HCT116 (cell line): ENCODE results near the gene LLGL2. TPM values are rescaled to one million over a fixed set of nuclear protein-coding genes. Genes with fewer than 3 reads are reported as not detected.

Experiments
- ATAC-seq: fragments of 200-7000 bp; cut with Tn5 transposase; 2 replicates; pipeline ENCODE4 v1.9.1; 2020; ENCODE audit warnings: mild to moderate bottlenecking, moderate library complexity
- BruUV-seq: library from RNA; stranded (reverse); fragments of 400-500 nt; replicated peaks from 2 replicates; lab custom pipeline; 2021; lab: Mats Ljungman, UMichigan
- CTCF ChIA-PET: fragments of 300-600 bp; sonication (Branson Sonifier 250); formaldehyde crosslinking; loops from one replicate; lab custom pipeline; 2021; ENCODE audit warnings: antibody characterized with exemption; lab: Charles Lee
- POLR2A ChIA-PET: fragments of 300-600, 350-600 bp; sonication (Branson Sonifier 250); formaldehyde crosslinking; loops from one replicate; lab custom pipeline; 2021; ENCODE audit warnings: antibody characterized with exemption; lab: Charles Lee
- RAD21 ChIA-PET, 2 experiments: fragments of 300-600 bp; sonication (Branson Sonifier 250); formaldehyde crosslinking; loops; one replicate each; lab custom pipeline; 2023; ENCODE audit warnings: low total read pairs in 2 of 2; ENCODE audit not compliant: uncharacterized antibody in 2 of 2, unreplicated experiment in 2 of 2, low non-redundant PET in 1 of 2; lab: Charles Lee
- DNase-seq: peaks from one replicate; pipeline ENCODE4 v3.0.0-alpha.2; 2010; ENCODE audit warnings: low read depth, low spot score
- H2AFZ ChIP-seq: fragments of 200-600 bp; shearing (Covaris generic), sonication (generic); 2 replicates; pipeline ENCODE4 v1.6.1; 2017; ENCODE audit warnings: low read depth, mixed run types, mixed read lengths, antibody characterized with exemption, low read length; ENCODE audit not compliant: poor library complexity, severe bottlenecking
- H3K27ac ChIP-seq: 2 replicates; pipeline ENCODE4 v1.5.1; 2012; ENCODE audit warnings: low read depth, low read length
- H3K27me3 ChIP-seq: fragments of 200-600 bp; sonication (generic); 2 replicates; pipeline ENCODE4 v1.6.1; 2016; ENCODE audit warnings: mixed run types, low read length, mixed read lengths; ENCODE audit not compliant: insufficient read depth
- H3K36me3 ChIP-seq, 2 experiments: fragments of 200-500 bp in 1 of 2; fragments of 200-600 bp in 1 of 2; sonication (Bioruptor generic) in 1 of 2; sonication (generic) in 1 of 2; 2 replicates each; pipeline versions ENCODE4 v1.5.1 to v1.6.1; 2014 to 2016; ENCODE audit warnings: low read length in 2 of 2, inconsistent platforms in 1 of 2, mixed read lengths in 1 of 2, mixed run types in 1 of 2; ENCODE audit not compliant: insufficient read depth in 2 of 2, control insufficient read depth in 1 of 2
- H3K4me1 ChIP-seq, 2 experiments: fragments of 200-600 bp in 1 of 2; sonication (generic) in 1 of 2; 2 replicates each; pipeline versions ENCODE4 v1.5.1 to v1.6.1; 2012 to 2017; ENCODE audit warnings: low read length in 2 of 2, inconsistent platforms in 1 of 2, mild to moderate bottlenecking in 1 of 2, mixed read lengths in 1 of 2, mixed run types in 1 of 2, moderate library complexity in 1 of 2; ENCODE audit not compliant: insufficient read depth in 2 of 2, control insufficient read depth in 1 of 2
- H3K4me2 ChIP-seq: fragments of 200-600 bp; sonication (generic); 2 replicates; pipeline ENCODE4 v1.6.1; 2017; ENCODE audit warnings: mixed run types, low read length, mixed read lengths
- H3K4me3 ChIP-seq, 2 experiments: fragments of 200-600 bp in 1 of 2; sonication (generic) in 1 of 2; replicated peaks in 1 of 2; 2 replicates each; pipeline ENCODE4 v1.5.1; 2011 to 2016; ENCODE audit warnings: low read length in 2 of 2, control low read depth in 1 of 2, low read depth in 1 of 2, mild to moderate bottlenecking in 1 of 2, mixed read lengths in 1 of 2, mixed run types in 1 of 2
- H3K79me2 ChIP-seq: fragments of 200-600 bp; sonication (generic); 2 replicates; pipeline ENCODE4 v1.6.1; 2017; ENCODE audit warnings: mild to moderate bottlenecking, mixed run types, low read length, moderate library complexity, mixed read lengths; ENCODE audit not compliant: insufficient read depth
- H3K9ac ChIP-seq: fragments of 200-600 bp; sonication (generic); 2 replicates; pipeline ENCODE4 v1.6.1; 2016; ENCODE audit warnings: low read length, mixed read lengths
- H3K9me2 ChIP-seq: fragments of 200-600 bp; sonication (generic), shearing (Covaris generic); 2 replicates; pipeline ENCODE4 v1.6.1; 2017; ENCODE audit warnings: mixed run types, mild to moderate bottlenecking, moderate library complexity; ENCODE audit not compliant: insufficient read depth
- H3K9me3 ChIP-seq, 2 experiments: fragments of 200-500 bp in 1 of 2; fragments of 200-600 bp in 1 of 2; sonication (Bioruptor generic) in 1 of 2; sonication (generic) in 1 of 2; 2 replicates each; pipeline ENCODE4 v1.6.1; 2014 to 2017; ENCODE audit warnings: low read length in 2 of 2, mixed read lengths in 2 of 2, inconsistent platforms in 1 of 2, low read depth in 1 of 2, mild to moderate bottlenecking in 1 of 2, mixed run types in 1 of 2, moderate library complexity in 1 of 2; ENCODE audit not compliant: control insufficient read depth in 1 of 2, insufficient read depth in 1 of 2
- H4K20me1 ChIP-seq: fragments of 200-600 bp; sonication (generic), shearing (Covaris generic); 2 replicates; pipeline ENCODE4 v1.6.1; 2017; ENCODE audit warnings: mixed run types, mild to moderate bottlenecking, moderate library complexity; ENCODE audit not compliant: insufficient read depth
- ATF3 ChIP-seq: IDR thresholded peaks from 2 replicates; pipeline ENCODE4 v1.6.1; 2012
- CEBPB ChIP-seq: IDR thresholded peaks from 2 replicates; pipeline ENCODE4 v1.6.1; 2012; ENCODE audit warnings: low read depth
- CTCF ChIP-seq, 3 experiments: fragments of 200-600 bp in 1 of 3; sonication (generic) in 1 of 3; IDR thresholded peaks in 2 of 3; conservative IDR thresholded peaks in 1 of 3; 2 replicates each; pipeline ENCODE4 v1.5.1; 2012 to 2017; ENCODE audit warnings: low read depth in 2 of 3, low read length in 2 of 3, antibody characterized with exemption in 1 of 3, borderline replicate concordance in 1 of 3, control low read depth in 1 of 3, mild to moderate bottlenecking in 1 of 3, mixed read lengths in 1 of 3, mixed run types in 1 of 3, moderate library complexity in 1 of 3; ENCODE audit not compliant: insufficient read depth in 1 of 3
- EGR1 ChIP-seq: IDR thresholded peaks from 2 replicates; pipeline ENCODE4 v1.6.1; 2012; ENCODE audit warnings: low read depth
- ELF1 ChIP-seq: IDR thresholded peaks from 2 replicates; pipeline ENCODE4 v1.6.1; 2012; ENCODE audit warnings: low read depth, borderline replicate concordance
- EZH2phosphoT487 ChIP-seq: fragments of 200-600 bp; IDR thresholded peaks from 2 replicates; pipeline ENCODE4 v1.6.1; 2018; ENCODE audit warnings: antibody characterized with exemption, borderline replicate concordance
- JUND ChIP-seq: IDR thresholded peaks from 2 replicates; pipeline ENCODE4 v1.6.1; 2012
- POLR2A ChIP-seq: IDR thresholded peaks from 2 replicates; pipeline ENCODE4 v1.7.0; 2011; ENCODE audit warnings: borderline replicate concordance; ENCODE audit not compliant: insufficient read depth, insufficient read length; ENCODE audit errors: extremely low read depth
- POLR2AphosphoS5 ChIP-seq: IDR thresholded peaks from 2 replicates; pipeline ENCODE4 v1.6.1; 2011; ENCODE audit warnings: mild to moderate bottlenecking, low read depth, low read length, moderate library complexity
- RAD21 ChIP-seq: IDR thresholded peaks from 2 replicates; pipeline ENCODE4 v1.6.1; 2012; ENCODE audit warnings: low read depth, mild to moderate bottlenecking
- REST ChIP-seq: IDR thresholded peaks from 2 replicates; pipeline ENCODE4 v1.6.1; 2012; ENCODE audit warnings: low read depth
- SIN3A ChIP-seq: IDR thresholded peaks from 2 replicates; pipeline ENCODE4 v1.6.1; 2012; ENCODE audit warnings: low read depth
- SRF ChIP-seq: IDR thresholded peaks from 2 replicates; pipeline ENCODE4 v1.6.1; 2012; ENCODE audit warnings: low read depth
- TCF7L2 ChIP-seq: IDR thresholded peaks from 2 replicates; pipeline ENCODE4 v1.7.0; 2011; ENCODE audit warnings: borderline replicate concordance, inconsistent platforms; ENCODE audit not compliant: insufficient read depth, insufficient read length; ENCODE audit errors: extremely low read depth
- YY1 ChIP-seq: IDR thresholded peaks from 2 replicates; pipeline ENCODE4 v1.6.1; 2011; ENCODE audit warnings: low read length, low read depth, moderate library complexity, mild to moderate bottlenecking; ENCODE audit not compliant: insufficient replicate concordance; ENCODE audit errors: extremely low read depth
- ZFX ChIP-seq: fragments of 450-650 bp; IDR thresholded peaks from 2 replicates; pipeline ENCODE4 v1.6.1; 2017
- intact Hi-C: fragments of 100-400 bp; cut with micrococcal nuclease; formaldehyde crosslinking; loops from 2 replicates; pipeline ENCODE4 v1.10.0; 2022
- total RNA-seq: library from RNA; stranded (reverse); gene quantifications from one replicate; pipeline ENCODE4 v1.2.1, GENCODE V29; 2021; ENCODE audit not compliant: unreplicated experiment

LLGL2 gene
- total RNA-seq, 1 experiment from 2014 or later, result 209 TPM

GRCh38 chr17:75518201-75518600 lies 7.3 kb upstream of the LLGL2 start:
- no peaks in the 10 kb centered on the region for H4K20me1 ChIP-seq
- H3K79me2 ChIP-seq, result peaks cover 47% of the 10 kb centered on the region
- BruUV-seq, result no TSS peak
- intact Hi-C loops, result loop anchor here (5.0 to 10.0 kb wide), 4 partner anchors 84 to 246 kb away; partner anchors contain the start of genes MIF4GD and SMIM5
- no peak overlapping the region for H3K4me3 ChIP-seq
- no peak overlapping the region for H3K27ac ChIP-seq
- H3K9me3 ChIP-seq, result no peaks in the 10 kb centered on the region
- no peaks in the 10 kb centered on the region for H3K9me2 ChIP-seq
- peaks cover 14 to 41% of the 10 kb centered on the region in 2 experiments for H3K4me1 ChIP-seq
- H2AFZ ChIP-seq, result no peak overlapping the region
- ATAC-seq (no peak), DNase-seq (no peak)
- H3K27me3 ChIP-seq, result no peaks in the 10 kb centered on the region
- no peak for TF ChIP-seq POLR2A
- TF ChIP-seq REST, result no peak
- no peak for TF ChIP-seq RAD21
- TF ChIP-seq SIN3A, result no peak
- TF ChIP-seq CEBPB, result no peak
- TF ChIP-seq EZH2phosphoT487, result no peak
- no peak for TF ChIP-seq ELF1
- no peak for TF ChIP-seq CTCF (IDR thresholded peaks at IDR 0.05 in 2 of 3, conservative IDR thresholded peaks at IDR 0.05 in 1 of 3; ENCODE audit: borderline replicate concordance in 1 of 3, insufficient read depth in 1 of 3, low read depth in 2 of 3, low read length in 2 of 3)
- TF ChIP-seq EGR1, result no peak
- TF ChIP-seq ZFX, result no peak
- TF ChIP-seq YY1, result no peak
- no peak for TF ChIP-seq ATF3
- no peak for TF ChIP-seq POLR2AphosphoS5
- TF ChIP-seq SRF, result no peak
- no peak for TF ChIP-seq TCF7L2
- TF ChIP-seq JUND, result no peak
- no peak overlapping the region; the same call in 1 of the 2 replicates for H3K9ac ChIP-seq
- peak overlapping the region; percentile 95 for H3K4me2 ChIP-seq
- ChIA-PET CTCF (interaction anchor here (1.4 to 2.6 kb wide), 2 partner anchors 9 to 230 kb away, joined by 5 to 20 read pairs; no protein-coding TSS in a partner anchor), RAD21 (interaction anchor here in 1 of 2 experiments (1.3 kb wide), 1 partner anchor 8 kb away, joined by 3 read pairs; no protein-coding TSS in a partner anchor), POLR2A (no interaction called here)
- H3K36me3 ChIP-seq, result peaks cover 18 to 42% of the 10 kb centered on the region in 2 experiments
